GM21529 (cell line): ENCODE results near the gene NOP53.
"Not testable (repeated sequence)": the region's sequence is repeated elsewhere in the genome, so short reads cannot be mapped to it uniquely, and the experiment has no call there.

Source experiments
- ATAC-seq: cut with Tn5 transposase; IDR thresholded peaks from one replicate; pipeline ENCODE4 v1.9.1; 2021; ENCODE audit not compliant: unreplicated experiment

NOP53 gene

GRCh38 chr19:47776568-47776967, 31.2 kb downstream of the NOP53 start:
- no peak for ATAC-seq

- ATAC-seq, result not testable (repeated sequence)
Measured at GRCh38 chr19:47777245-47778048, 32.1 kb downstream of the NOP53 start.

GRCh38 chr19:47778049-47778953, 33.0 kb downstream of the NOP53 start, which contains the start of gene SELENOW:
Gene SELENOW (plus strand): TSS chr19:47778703. CDS start chr19:47778786, 83 bp downstream.
- ATAC-seq, result peak; percentile 82

GRCh38 chr19:47778954-47779351, 33.6 kb downstream of the NOP53 start:
- no peak for ATAC-seq

- ATAC-seq, result no peak
Measured at GRCh38 chr19:47779524-47780214, 34.3 kb downstream of the NOP53 start.

GRCh38 chr19:47780215-47780551, 34.8 kb downstream of the NOP53 start:
- ATAC-seq, result no peak

GRCh38 chr19:47781590-47782262, 36.4 kb downstream of the NOP53 start:
- no peak for ATAC-seq

- no peak for ATAC-seq
Measured at GRCh38 chr19:47786566-47786965, 41.2 kb downstream of the NOP53 start.

GRCh38 chr19:47787307-47787706, 42.0 kb downstream of the NOP53 start:
- not testable (repeated sequence) for ATAC-seq

- ATAC-seq, result not testable (repeated sequence)
Measured at GRCh38 chr19:47789811-47790210, 44.5 kb downstream of the NOP53 start.

- no peak for ATAC-seq
Measured at GRCh38 chr19:47790398-47790814, 45.1 kb downstream of the NOP53 start.

GRCh38 chr19:47792616-47793015, 47.3 kb downstream of the NOP53 start:
- no peak for ATAC-seq

- no peak for ATAC-seq
Measured at GRCh38 chr19:47794526-47794925, 49.2 kb downstream of the NOP53 start.

- ATAC-seq, result no peak
Measured at GRCh38 chr19:47796785-47797184, 51.4 kb downstream of the NOP53 start.

- ATAC-seq, result no peak
Measured at GRCh38 chr19:47797996-47798903, 52.9 kb downstream of the NOP53 start.

GRCh38 chr19:47798904-47799266, 53.5 kb downstream of the NOP53 start:
- no peak for ATAC-seq

GRCh38 chr19:47801270-47801669, 55.9 kb downstream of the NOP53 start:
- ATAC-seq, result no peak

GRCh38 chr19:47802521-47803043, 57.2 kb downstream of the NOP53 start:
- ATAC-seq, result no peak

- not testable (repeated sequence) for ATAC-seq
Measured at GRCh38 chr19:47803148-47803547, 57.8 kb downstream of the NOP53 start.
